K562 (cell line): ENCODE results near the gene CIAPIN1. TPM values are rescaled to one million over a fixed set of nuclear protein-coding genes. Genes with fewer than 3 reads are reported as not detected.

ENCODE experiments used
- CUX1 ChIP-seq: fragments of 200-800 bp; sonication (Bioruptor generic); IDR thresholded peaks from 2 replicates; pipeline ENCODE4 v1.6.1; 2016; ENCODE audit warnings: missing genetic modification characterization, missing compliant biosample characterization
- HLTF ChIP-seq: fragments of 450-650 bp; IDR thresholded peaks from 2 replicates; pipeline ENCODE4 v1.6.1; 2016
- HMBOX1 ChIP-seq: sonication (generic); IDR thresholded peaks from 2 replicates; pipeline ENCODE4 v1.6.1; 2016
- TFAM ChIP-seq: fragments of 250-450 bp; sonication (Bioruptor Pico); conservative IDR thresholded peaks from 2 replicates; pipeline ENCODE4 v1.5.0; 2021; ENCODE audit warnings: mild to moderate bottlenecking, moderate library complexity
- USF2 ChIP-seq: sonication (generic); formaldehyde crosslinking; IDR thresholded peaks from 2 replicates; pipeline ENCODE4 v1.5.0; 2020; ENCODE audit warnings: missing genetic modification reagents
- ZNF124 ChIP-seq: sonication (generic); formaldehyde crosslinking; IDR thresholded peaks from 2 replicates; pipeline ENCODE4 v1.8.1; 2022; ENCODE audit warnings: missing genetic modification reagents
- ZNF175 ChIP-seq: fragments of 200-800 bp; sonication (Bioruptor generic); IDR thresholded peaks from 2 replicates; pipeline ENCODE4 v1.6.1; 2016; ENCODE audit warnings: low read depth, mild to moderate bottlenecking, missing genetic modification characterization, missing compliant biosample characterization
- ZNF445 ChIP-seq: fragments of 250-450 bp; sonication (Bioruptor Pico); IDR thresholded peaks from 2 replicates; pipeline ENCODE4 v1.4.0; 2020; ENCODE audit warnings: low read depth, mild to moderate bottlenecking, moderate library complexity
- polyA plus RNA-seq, 8 experiments: library from polyadenylated mRNA; depleted of rRNA in 4 of 8; stranded (reverse) in 5 of 8; unstranded in 3 of 8; fragments of >200 nt; fragmentation: Nextera tagmentation in 2 of 8; fragmentation: Illumina TruSeq in 1 of 8; extraction: Ambion mirVana in 2 of 8; extraction: Trizol in 1 of 8; gene quantifications; 2 replicates each; pipeline versions ENCODE4 v1.2.1 to v1.2.3, GENCODE V29; 2011 to 2014; ENCODE audit warnings: inconsistent platforms in 1 of 8, missing spikeins in 1 of 8
- total RNA-seq, 7 experiments: library from RNA; depleted of rRNA in 6 of 7; stranded (reverse); fragments of >200 nt in 6 of 7; fragmentation: Illumina TruSeq in 2 of 7; extraction: Trizol in 2 of 7; gene quantifications; 2 replicates each; pipeline versions ENCODE4 v1.2.1 to v1.2.3, GENCODE V29; 2011 to 2021; ENCODE audit warnings: low replicate concordance in 1 of 7

The CIAPIN1 gene
- total and polyA plus RNA-seq, 9 of the 15 experiments (the other 6 are each of a cell fraction or from before 2014, with no cell fraction given): 71.8 to 263 (median 95.7) TPM

GRCh38 chr16:57432505-57432904, 14.7 kb downstream of the CIAPIN1 start (continued):
- TF ChIP-seq CUX1 (no peak), USF2 (CRISPR knock-in tag) (no peak), ZNF175 (CRISPR knock-in tag) (no peak), HLTF (no peak), ZNF124 (CRISPR knock-in tag) (no peak), TFAM (no peak), ZNF445 (no peak), HMBOX1 (no peak)
